ENCODE measurements around the gene FAM200A. TPM values are rescaled to one million over a fixed set of nuclear protein-coding genes. Genes with fewer than 3 reads are reported as not detected.
"Not testable (repeated sequence)": the region's sequence is repeated elsewhere in the genome, so short reads cannot be mapped to it uniquely, and the experiment has no call there.

Gene FAM200A
- total RNA-seq, 1 experiment from 2014 or later: 6.9 TPM

- Histone ChIP-seq H3K4me1 (replicated peaks; ENCODE audit: insufficient read depth) (no peaks in the 10 kb centered on the region), H3K4me2 (no peak overlapping the region), H3F3A (ENCODE audit: insufficient read depth, low read depth) (no peaks in the 10 kb centered on the region), H3K9me2 (ENCODE audit: insufficient read depth) (no peaks in the 10 kb centered on the region), H3K27me3 (ENCODE audit: insufficient read depth, low read depth) (0 out of 2 replicates have a peak, but pooled peaks cover 7% of the 10 kb centered on the region), H3K36me3 (ENCODE audit: low read depth) (no peaks in the 10 kb centered on the region), H4K20me1 (ENCODE audit: insufficient read depth) (no peaks in the 10 kb centered on the region), H2AFZ (no peak overlapping the region), H3K27ac (no peak overlapping the region), H3K4me3 (no peak overlapping the region), H3K79me2 (ENCODE audit: low read depth) (no peaks in the 10 kb centered on the region), H3K9me3 (ENCODE audit: insufficient read depth, low read depth) (no peaks in the 10 kb centered on the region)
- CTCF ChIA-PET: no interaction called here
- POLR2A ChIA-PET (ENCODE audit: unreplicated experiment): no interaction called here
- intact Hi-C loops (cut with micrococcal nuclease; ENCODE audit: unreplicated experiment): no loop called here
- no peak for DNase-seq
- no TSS peak for BruUV-seq (replicated peaks)
- TF ChIP-seq CTCF (conservative IDR thresholded peaks at IDR 0.05) (no peak), EZH2 (IDR thresholded peaks at IDR 0.05; ENCODE audit: low read depth) (no peak)
Measured at GRCh38 chr7:99596408-99596955, 44.6 kb upstream of the FAM200A start.

- CTCF ChIA-PET: no interaction called here
- DNase-seq: no peak
Measured at GRCh38 chr7:99594948-99595745, 43.2 kb upstream of the FAM200A start.

GRCh38 chr7:99588868-99589267 is 37.0 kb upstream of the FAM200A start:
- H3K27me3 ChIP-seq (ENCODE audit: insufficient read depth, low read depth): peaks cover 35% of the 10 kb centered on the region
- TF ChIP-seq CTCF (conservative IDR thresholded peaks at IDR 0.05) (no peak), EZH2 (IDR thresholded peaks at IDR 0.05; ENCODE audit: low read depth) (no peak)
- no peaks in the 10 kb centered on the region for H3K9me2 ChIP-seq (ENCODE audit: insufficient read depth)
- H3K36me3 ChIP-seq (ENCODE audit: low read depth): no peaks in the 10 kb centered on the region
- intact Hi-C loops (cut with micrococcal nuclease; ENCODE audit: unreplicated experiment): no loop called here
- no peak overlapping the region for H3K4me2 ChIP-seq
- no peaks in the 10 kb centered on the region for H3K79me2 ChIP-seq (ENCODE audit: low read depth)
- H3K4me3 ChIP-seq: no peak overlapping the region
- H4K20me1 ChIP-seq (ENCODE audit: insufficient read depth): no peaks in the 10 kb centered on the region
- CTCF ChIA-PET: no interaction called here
- no peaks in the 10 kb centered on the region for H3K9me3 ChIP-seq (ENCODE audit: insufficient read depth, low read depth)
- H3K27ac ChIP-seq: no peak overlapping the region
- POLR2A ChIA-PET (ENCODE audit: unreplicated experiment): no interaction called here
- BruUV-seq (replicated peaks): no TSS peak
- no peaks in the 10 kb centered on the region for H3K4me1 ChIP-seq (replicated peaks; ENCODE audit: insufficient read depth)
- H3F3A ChIP-seq (ENCODE audit: insufficient read depth, low read depth): no peaks in the 10 kb centered on the region
- no peak overlapping the region for H2AFZ ChIP-seq
- no peak for DNase-seq

More at GRCh38 chr7:99594948-99595745, 43.2 kb upstream of the FAM200A start:
- POLR2A ChIA-PET (ENCODE audit: unreplicated experiment): no interaction called here
- no peaks in the 10 kb centered on the region for H4K20me1 ChIP-seq (ENCODE audit: insufficient read depth)
- H3K4me3 ChIP-seq: no peak overlapping the region
- no peak overlapping the region for H3K4me2 ChIP-seq
- H3K9me3 ChIP-seq (ENCODE audit: insufficient read depth, low read depth): no peaks in the 10 kb centered on the region
- H3K27ac ChIP-seq: no peak overlapping the region
- intact Hi-C loops (cut with micrococcal nuclease; ENCODE audit: unreplicated experiment): no loop called here
- no peaks in the 10 kb centered on the region for H3K4me1 ChIP-seq (replicated peaks; ENCODE audit: insufficient read depth)
- TF ChIP-seq CTCF (conservative IDR thresholded peaks at IDR 0.05) (no peak), EZH2 (IDR thresholded peaks at IDR 0.05; ENCODE audit: low read depth) (no peak)
- H3F3A ChIP-seq (ENCODE audit: insufficient read depth, low read depth): no peaks in the 10 kb centered on the region
- no peaks in the 10 kb centered on the region for H3K36me3 ChIP-seq (ENCODE audit: low read depth)
- H3K9me2 ChIP-seq (ENCODE audit: insufficient read depth): no peaks in the 10 kb centered on the region
- H2AFZ ChIP-seq: no peak overlapping the region
- no TSS peak for BruUV-seq (replicated peaks)
- 0 out of 2 replicates have a peak, but pooled peaks cover 7% of the 10 kb centered on the region for H3K27me3 ChIP-seq (ENCODE audit: insufficient read depth, low read depth)
- H3K79me2 ChIP-seq (ENCODE audit: low read depth): no peaks in the 10 kb centered on the region

GRCh38 chr7:99580778-99581332 is 28.9 kb upstream of the FAM200A start:
- peaks cover 27% of the 10 kb centered on the region; the same call in 1 of the 2 replicates for H3K27me3 ChIP-seq (ENCODE audit: insufficient read depth, low read depth)
- H3K9me3 ChIP-seq (ENCODE audit: insufficient read depth, low read depth); H3K4me1 ChIP-seq (replicated peaks; ENCODE audit: insufficient read depth); DNase-seq; H3K9me2 ChIP-seq (ENCODE audit: insufficient read depth); H3K4me3 ChIP-seq; intact Hi-C loops (cut with micrococcal nuclease; ENCODE audit: unreplicated experiment); H3K36me3 ChIP-seq (ENCODE audit: low read depth); H3K27ac ChIP-seq; CTCF ChIA-PET; H4K20me1 ChIP-seq (ENCODE audit: insufficient read depth); H3K4me2 ChIP-seq; H3K79me2 ChIP-seq (ENCODE audit: low read depth); H2AFZ ChIP-seq; H3F3A ChIP-seq (ENCODE audit: insufficient read depth, low read depth); BruUV-seq (replicated peaks): not testable (repeated sequence)
- POLR2A ChIA-PET (ENCODE audit: unreplicated experiment): interaction anchor here (0.7 kb wide), 1 partner anchor 374 kb away, joined by 10 read pairs; no protein-coding TSS in a partner anchor

Measured in PC-9 (cell line).